Measurements from ENCODE around the gene ZBTB33.

The ZBTB33 gene

GRCh38 chrX:120281761-120282160, 31.1 kb downstream of the ZBTB33 start:
- H3K27me3 ChIP-seq (ENCODE audit: insufficient read depth, low read length, poor library complexity), result no peaks in the 10 kb centered on the region
- no peak for ATAC-seq (ENCODE audit: insufficient read depth, low read depth)
- no peaks in the 10 kb centered on the region for H3K4me1 ChIP-seq (ENCODE audit: insufficient read depth, low read length)
- no peak for DNase-seq
- no peaks in the 10 kb centered on the region for H4K20me1 ChIP-seq (ENCODE audit: insufficient read depth, low read length)
- H2AFZ ChIP-seq (ENCODE audit: low read depth, low read length), result no peak overlapping the region
- H3K9me3 ChIP-seq (ENCODE audit: insufficient read depth, low read length, severe bottlenecking), result no peaks in the 10 kb centered on the region
- H3K36me3 ChIP-seq (ENCODE audit: insufficient read depth, low read length), result no peaks in the 10 kb centered on the region
- no peaks in the 10 kb centered on the region for H3K79me2 ChIP-seq (ENCODE audit: insufficient read depth, low read length)
- no peak overlapping the region for H3K4me3 ChIP-seq (ENCODE audit: low read depth in 1 of 2, low read length in 2 of 2)
- TF ChIP-seq CTCF (IDR thresholded peaks at IDR 0.05; ENCODE audit: borderline replicate concordance, extremely low read depth, low read length, poor library complexity, severe bottlenecking) (no peak), EZH2 (IDR thresholded peaks at IDR 0.05; ENCODE audit: borderline replicate concordance, low read depth, low read length, severe bottlenecking) (no peak)
- H3K27ac ChIP-seq (ENCODE audit: low read length), result no peak overlapping the region
- no peak overlapping the region for H3K4me2 ChIP-seq (ENCODE audit: insufficient read depth, low read length)
- H3K9ac ChIP-seq (ENCODE audit: low read depth, low read length), result no peak overlapping the region

- DNase-seq (no peak), ATAC-seq (ENCODE audit: insufficient read depth, low read depth) (no peak)
- Histone ChIP-seq H3K4me3 (ENCODE audit: low read depth in 1 of 2, low read length in 2 of 2) (no peak overlapping the region), H3K36me3 (ENCODE audit: insufficient read depth, low read length) (no peaks in the 10 kb centered on the region), H3K79me2 (ENCODE audit: insufficient read depth, low read length) (no peaks in the 10 kb centered on the region), H3K27me3 (ENCODE audit: insufficient read depth, low read length, poor library complexity) (no peaks in the 10 kb centered on the region), H3K4me2 (ENCODE audit: insufficient read depth, low read length) (no peak overlapping the region), H4K20me1 (ENCODE audit: insufficient read depth, low read length) (no peaks in the 10 kb centered on the region), H3K4me1 (ENCODE audit: insufficient read depth, low read length) (no peaks in the 10 kb centered on the region), H3K9ac (ENCODE audit: low read depth, low read length) (no peak overlapping the region), H3K27ac (ENCODE audit: low read length) (no peak overlapping the region), H2AFZ (ENCODE audit: low read depth, low read length) (no peak overlapping the region), H3K9me3 (ENCODE audit: insufficient read depth, low read length, severe bottlenecking) (no peaks in the 10 kb centered on the region)
- TF ChIP-seq CTCF (IDR thresholded peaks at IDR 0.05; ENCODE audit: borderline replicate concordance, extremely low read depth, low read length, poor library complexity, severe bottlenecking) (no peak), EZH2 (IDR thresholded peaks at IDR 0.05; ENCODE audit: borderline replicate concordance, low read depth, low read length, severe bottlenecking) (no peak)
These were observed 32.1 kb downstream of the ZBTB33 start for GRCh38 chrX:120282697-120283096.

- H2AFZ ChIP-seq (ENCODE audit: low read depth, low read length), result no peak overlapping the region
- TF ChIP-seq EZH2 (IDR thresholded peaks at IDR 0.05; ENCODE audit: borderline replicate concordance, low read depth, low read length, severe bottlenecking) (no peak), CTCF (IDR thresholded peaks at IDR 0.05; ENCODE audit: borderline replicate concordance, extremely low read depth, low read length, poor library complexity, severe bottlenecking) (no peak)
- no peak overlapping the region for H3K4me3 ChIP-seq (ENCODE audit: low read depth in 1 of 2, low read length in 2 of 2)
- H3K27me3 ChIP-seq (ENCODE audit: insufficient read depth, low read length, poor library complexity), result no peaks in the 10 kb centered on the region
- H3K27ac ChIP-seq (ENCODE audit: low read length), result no peak overlapping the region
- DNase-seq (no peak), ATAC-seq (ENCODE audit: insufficient read depth, low read depth) (no peak)
- H3K9me3 ChIP-seq (ENCODE audit: insufficient read depth, low read length, severe bottlenecking), result no peaks in the 10 kb centered on the region
- no peaks in the 10 kb centered on the region for H4K20me1 ChIP-seq (ENCODE audit: insufficient read depth, low read length)
- no peak overlapping the region for H3K9ac ChIP-seq (ENCODE audit: low read depth, low read length)
- no peaks in the 10 kb centered on the region for H3K79me2 ChIP-seq (ENCODE audit: insufficient read depth, low read length)
- H3K4me1 ChIP-seq (ENCODE audit: insufficient read depth, low read length), result no peaks in the 10 kb centered on the region
- no peaks in the 10 kb centered on the region for H3K36me3 ChIP-seq (ENCODE audit: insufficient read depth, low read length)
- no peak overlapping the region for H3K4me2 ChIP-seq (ENCODE audit: insufficient read depth, low read length)
These were observed 36.3 kb downstream of the ZBTB33 start for GRCh38 chrX:120286733-120287512.
